K562 (cell line): ENCODE measurements around the gene RGS5. TPM values are rescaled to one million over a fixed set of nuclear protein-coding genes. Genes with fewer than 3 reads are reported as not detected.

Source experiments
- ATAC-seq: fragments of 200-7000 bp; cut with Tn5 transposase; 3 replicates; pipeline ENCODE4 v1.9.1; 2020; ENCODE audit warnings: moderate library complexity
- BruUV-seq: library from RNA; stranded (reverse); fragments of 400-500 nt; replicated peaks from 2 replicates; lab custom pipeline; 2021; lab: Mats Ljungman, UMichigan
- CTCF ChIA-PET: fragments of 300-600 bp; formaldehyde crosslinking; extraction: SDS; loops from one replicate; lab custom pipeline; 2021; ENCODE audit warnings: low intra/inter-chr PET ratio; lab: Yijun Ruan, JAX
- POLR2A ChIA-PET: fragments of 300-600, 350-650 bp; sonication (Branson Sonifier 250); formaldehyde crosslinking; extraction: SDS; loops from one replicate; lab custom pipeline; 2021; ENCODE audit warnings: antibody characterized with exemption, inconsistent platforms; lab: Yijun Ruan, JAX
- DNase-seq, 4 experiments: peaks; one replicate each; pipeline versions ENCODE4 v3.0.0 to v3.0.0-alpha.2; 2011 to 2018; ENCODE audit warnings: low spot score in 3 of 4, mixed read lengths in 3 of 4; ENCODE audit errors: extremely low read depth in 1 of 4
- FAIRE-seq: peaks from 2 replicates; lab custom pipeline; 2011; peaks lifted over from hg19 to GRCh38; lab: Jason Lieb, UNC
- H2AFZ ChIP-seq: 2 replicates; pipeline ENCODE4 v1.6.0; 2011; ENCODE audit warnings: low read depth, low read length, control low read depth, inconsistent platforms
- H3K27ac ChIP-seq: fragments of 200-600 bp; 3 replicates; pipeline ENCODE4 v1.8.0; 2011; ENCODE audit warnings: low read depth, mild to moderate bottlenecking, control low read depth, inconsistent platforms, low read length, moderate library complexity, mixed read lengths; ENCODE audit errors: extremely low read depth
- H3K27me3 ChIP-seq, 2 experiments: fragments of 300-600 bp in 1 of 2; 2 replicates in 1 of 2; 3 replicates in 1 of 2; pipeline versions ENCODE4 v1.6.0 to v1.8.0; 2011; ENCODE audit warnings: inconsistent platforms in 2 of 2, low read length in 2 of 2, mild to moderate bottlenecking in 1 of 2, mixed read lengths in 1 of 2, moderate library complexity in 1 of 2; ENCODE audit not compliant: control insufficient read depth in 2 of 2, insufficient read depth in 2 of 2
- H3K36me3 ChIP-seq: fragments of 300-600 bp; 3 replicates; pipeline ENCODE4 v1.8.0; 2011; ENCODE audit warnings: mild to moderate bottlenecking, low read length, inconsistent platforms; ENCODE audit not compliant: control insufficient read depth, insufficient read depth
- H3K4me1 ChIP-seq, 2 experiments: fragments of 200-600 bp in 1 of 2; replicated peaks in 1 of 2; 2 replicates in 1 of 2; 3 replicates in 1 of 2; pipeline versions ENCODE4 v1.5.1 to v1.8.0; 2011; ENCODE audit warnings: inconsistent platforms in 2 of 2, low read length in 2 of 2, mild to moderate bottlenecking in 1 of 2, mixed read lengths in 1 of 2, moderate library complexity in 1 of 2; ENCODE audit not compliant: control insufficient read depth in 2 of 2, insufficient read depth in 2 of 2
- H3K4me2 ChIP-seq: 2 replicates; pipeline ENCODE4 v1.6.1; 2011; ENCODE audit warnings: low read length, control low read depth, inconsistent platforms, mixed read lengths; ENCODE audit not compliant: insufficient read depth
- H3K4me3 ChIP-seq: fragments of 200-600 bp; sonication (generic), shearing (Covaris generic); 2 replicates; pipeline ENCODE4 v1.5.1; 2016; ENCODE audit warnings: control low read depth, inconsistent platforms
- H3K79me2 ChIP-seq: fragments of 200-600 bp; 3 replicates; pipeline ENCODE4 v1.8.0; 2011; ENCODE audit warnings: low read length, inconsistent platforms; ENCODE audit not compliant: control insufficient read depth, insufficient read depth
- H3K9ac ChIP-seq, 2 experiments: 2 replicates each; pipeline versions ENCODE4 v1.6.0 to v1.6.1; 2011; ENCODE audit warnings: low read depth in 2 of 2, low read length in 2 of 2, control low read depth in 1 of 2, inconsistent platforms in 1 of 2, mild to moderate bottlenecking in 1 of 2, mixed read lengths in 1 of 2; ENCODE audit not compliant: insufficient read depth in 1 of 2
- H3K9me1 ChIP-seq: one replicate; pipeline ENCODE4 v1.6.0; 2011; ENCODE audit warnings: inconsistent platforms, mild to moderate bottlenecking, low read length, moderate library complexity; ENCODE audit not compliant: control insufficient read depth, insufficient read depth
- H3K9me3 ChIP-seq: replicated peaks from 2 replicates; pipeline ENCODE4 v1.5.1; 2011; ENCODE audit warnings: low read depth, low read length, inconsistent platforms; ENCODE audit not compliant: control insufficient read depth, insufficient read depth
- H4K20me1 ChIP-seq: replicated peaks from 2 replicates; pipeline ENCODE4 v1.6.1; 2011; ENCODE audit warnings: low read length, inconsistent platforms, mixed read lengths; ENCODE audit not compliant: control insufficient read depth, insufficient read depth
- FOXA1 ChIP-seq: fragments of 450-650 bp; IDR thresholded peaks from 2 replicates; pipeline ENCODE4 v1.6.1; 2016; ENCODE audit warnings: mild to moderate bottlenecking, borderline replicate concordance
- JUNB ChIP-seq: fragments of 450-650 bp; formaldehyde crosslinking; conservative IDR thresholded peaks from 2 replicates; pipeline ENCODE4 v1.4.0; 2020; ENCODE audit warnings: mild to moderate bottlenecking
- KLF6 ChIP-seq: fragments of 250-450 bp; sonication (Bioruptor Pico); IDR thresholded peaks from 2 replicates; pipeline ENCODE4 v1.4.0; 2020; ENCODE audit warnings: mild to moderate bottlenecking, moderate library complexity, borderline replicate concordance
- MTA3 ChIP-seq: fragments of 450-650 bp; formaldehyde crosslinking; IDR thresholded peaks from 2 replicates; pipeline ENCODE4 v1.6.1; 2017; ENCODE audit warnings: mild to moderate bottlenecking, borderline replicate concordance
- MTF1 ChIP-seq: fragments of 250-450 bp; sonication (Bioruptor Pico); IDR thresholded peaks from 2 replicates; pipeline ENCODE4 v1.9.0; 2021; ENCODE audit warnings: moderate library complexity, mild to moderate bottlenecking, inconsistent platforms, borderline replicate concordance
- SETDB1 ChIP-seq: IDR thresholded peaks from one replicate; pipeline ENCODE4 v1.6.1; 2012; ENCODE audit warnings: low read length, control low read depth, inconsistent platforms
- SREBF2 ChIP-seq: sonication (generic); formaldehyde crosslinking; IDR thresholded peaks from 2 replicates; pipeline ENCODE4 v1.4.0; 2020; ENCODE audit warnings: mild to moderate bottlenecking, missing genetic modification reagents
- TAF15 ChIP-seq: fragments of 200-400 bp; formaldehyde crosslinking; IDR thresholded peaks from 2 replicates; pipeline ENCODE4 v1.6.1; 2017; ENCODE audit warnings: mild to moderate bottlenecking, low read depth, low read length, moderate library complexity
- TRIM24 ChIP-seq, 2 experiments: fragments of 450-650 bp; IDR thresholded peaks; 2 replicates each; pipeline ENCODE4 v1.6.1; 2016
- XRCC3 ChIP-seq: fragments of 450-650 bp; IDR thresholded peaks from 2 replicates; pipeline ENCODE4 v1.6.1; 2017; ENCODE audit warnings: mild to moderate bottlenecking, moderate library complexity
- ZC3H4 ChIP-seq: sonication (generic); formaldehyde crosslinking; IDR thresholded peaks from 2 replicates; pipeline ENCODE4 v1.9.0; 2021; ENCODE audit warnings: missing genetic modification reagents, borderline replicate concordance
- ZFP1 ChIP-seq: fragments of 450-650 bp; formaldehyde crosslinking; IDR thresholded peaks from 2 replicates; pipeline ENCODE4 v1.4.0; 2020; ENCODE audit warnings: mild to moderate bottlenecking, mixed read lengths
- ZNF324 ChIP-seq: fragments of 250-450 bp; sonication (Bioruptor Pico); IDR thresholded peaks from 2 replicates; pipeline ENCODE4 v1.4.0; 2020; ENCODE audit warnings: mild to moderate bottlenecking
- WGBS: fragments of 100-300 bp; shearing (Covaris generic); methylation state at CpG from one replicate; pipeline ENCODE4 v1.1.6; 2016; ENCODE audit warnings: low coverage, mixed read lengths; ENCODE audit not compliant: insufficient coverage; ENCODE audit errors: missing lambda C conversion rate; 5-methylcytosine and 5-hydroxymethylcytosine counted together
- in situ Hi-C: fragments of 300-500 bp; cut with MboI; formaldehyde crosslinking; loops from 4 replicates; pipeline ENCODE4 v1.15.0; 2018; ENCODE audit warnings: inconsistent platforms, mixed read lengths
- intact Hi-C: fragments of 100-400 bp; cut with micrococcal nuclease; formaldehyde crosslinking; loops from 2 replicates; pipeline ENCODE4 v1.14.2; 2022
- polyA plus RNA-seq, 8 experiments: library from polyadenylated mRNA; depleted of rRNA in 4 of 8; stranded (reverse) in 5 of 8; unstranded in 3 of 8; fragments of >200 nt; fragmentation: Nextera tagmentation in 2 of 8; fragmentation: Illumina TruSeq in 1 of 8; extraction: Ambion mirVana in 2 of 8; extraction: Trizol in 1 of 8; gene quantifications; 2 replicates each; pipeline versions ENCODE4 v1.2.1 to v1.2.3, GENCODE V29; 2011 to 2014; ENCODE audit warnings: inconsistent platforms in 1 of 8, missing spikeins in 1 of 8
- total RNA-seq, 7 experiments: library from RNA; depleted of rRNA in 6 of 7; stranded (reverse); fragments of >200 nt in 6 of 7; fragmentation: Illumina TruSeq in 2 of 7; extraction: Trizol in 2 of 7; gene quantifications; 2 replicates each; pipeline versions ENCODE4 v1.2.1 to v1.2.3, GENCODE V29; 2011 to 2021; ENCODE audit warnings: low replicate concordance in 1 of 7
- TF ChIP-seq, protein P1 (sequence below): sonication (generic); formaldehyde crosslinking; IDR thresholded peaks from 2 replicates; pipeline ENCODE4 v1.9.0; 2022; ENCODE audit warnings: mild to moderate bottlenecking, missing genetic modification reagents

Gene RGS5
- total and polyA plus RNA-seq, 9 of the 15 experiments (the other 6 are each of a cell fraction or from before 2014, with no cell fraction given): 0.71 to 5.3 (median 2.4) TPM

DNA sequence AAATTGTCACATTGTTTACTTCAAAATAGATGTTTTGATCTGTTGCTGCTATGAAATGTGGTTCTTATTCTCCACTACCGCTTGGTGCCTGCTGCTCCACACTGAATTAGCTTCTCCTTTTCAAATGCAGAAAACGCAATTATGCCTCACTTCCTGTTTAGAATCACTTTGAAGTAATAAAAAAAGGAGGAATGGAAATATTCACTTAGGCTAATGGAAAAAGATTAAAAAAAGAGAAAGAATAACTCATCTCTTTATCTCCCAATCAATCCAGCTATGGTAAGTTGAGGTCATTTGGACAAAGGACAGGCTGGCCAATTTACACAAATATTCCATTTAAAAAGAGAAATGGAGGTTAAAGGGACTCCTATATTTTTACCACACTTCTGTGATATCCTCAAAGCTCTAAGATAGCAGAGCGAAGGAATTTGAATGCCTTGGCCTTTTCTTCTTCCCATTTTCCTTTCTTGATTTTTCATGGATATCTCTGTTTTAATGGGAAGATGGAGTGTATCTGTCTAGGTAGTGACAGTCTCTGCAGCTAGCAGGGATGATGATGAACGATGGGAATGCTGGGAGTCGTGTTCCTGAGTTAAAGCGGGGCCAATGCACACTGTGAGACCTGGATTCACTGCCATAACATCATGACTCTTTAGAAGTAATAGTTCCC, 35.7 kb downstream of the RGS5 start:
- TF ChIP-seq TAF15: no peak
- TF ChIP-seq ZC3H4: no peak
- TF ChIP-seq XRCC3: no peak
- ATAC-seq: no peak
- in situ Hi-C loops (no loop called here), intact Hi-C loops (no loop called here)
- H3K4me3 ChIP-seq: no peak overlapping the region
- ChIA-PET POLR2A (no interaction called here), CTCF (no interaction called here)
- no peaks in the 10 kb centered on the region for H3K79me2 ChIP-seq
- no peaks in the 10 kb centered on the region for H3K36me3 ChIP-seq
- H3K9me1 ChIP-seq: no peaks in the 10 kb centered on the region
- no TSS peak for BruUV-seq
- no peaks in the 10 kb centered on the region for H3K4me1 ChIP-seq
- no peaks in the 10 kb centered on the region for H4K20me1 ChIP-seq
- no peak overlapping the region for H2AFZ ChIP-seq
- no peak overlapping the region for H3K27ac ChIP-seq
- no peak overlapping the region for H3K4me2 ChIP-seq
- H3K27me3 ChIP-seq: no peaks in the 10 kb centered on the region
- no peak for FAIRE-seq
- no peak overlapping the region for H3K9ac ChIP-seq
- 0% methylated on average over 6 of the region's 6 CpGs for WGBS
- H3K9me3 ChIP-seq: no peaks in the 10 kb centered on the region
- no peak for DNase-seq

- TF ChIP-seq FOXA1 (no peak), ZNF324 (CRISPR knock-in tag) (no peak), JUNB (CRISPR knock-in tag) (no peak), TRIM24 (IDR thresholded peaks at IDR 0.05) (no peak), SETDB1 (no peak), ZFP1 (CRISPR knock-in tag) (no peak), KLF6 (CRISPR knock-in tag) (no peak), SREBF2 (CRISPR knock-in tag) (no peak), MTF1 (CRISPR knock-in tag) (no peak), MTA3 (no peak)
- TF ChIP-seq, protein P1, sequence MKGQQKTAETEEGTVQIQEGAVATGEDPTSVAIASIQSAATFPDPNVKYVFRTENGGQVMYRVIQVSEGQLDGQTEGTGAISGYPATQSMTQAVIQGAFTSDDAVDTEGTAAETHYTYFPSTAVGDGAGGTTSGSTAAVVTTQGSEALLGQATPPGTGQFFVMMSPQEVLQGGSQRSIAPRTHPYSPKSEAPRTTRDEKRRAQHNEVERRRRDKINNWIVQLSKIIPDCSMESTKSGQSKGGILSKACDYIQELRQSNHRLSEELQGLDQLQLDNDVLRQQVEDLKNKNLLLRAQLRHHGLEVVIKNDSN: no peak
- TF ChIP-seq, all 486 proteins: peak for 0
- ChIA-PET POLR2A (no interaction called here), CTCF (no interaction called here)
- no peak overlapping the region for H3K9ac ChIP-seq
- in situ Hi-C loops (no loop called here), intact Hi-C loops (no loop called here)
- H4K20me1 ChIP-seq: no peaks in the 10 kb centered on the region
- no peaks in the 10 kb centered on the region for H3K9me1 ChIP-seq
- no peak overlapping the region for H3K4me2 ChIP-seq
- no peaks in the 10 kb centered on the region for H3K36me3 ChIP-seq
- no peak for ATAC-seq
- H3K4me3 ChIP-seq: no peak overlapping the region
- H3K79me2 ChIP-seq: no peaks in the 10 kb centered on the region
- H3K27me3 ChIP-seq: no peaks in the 10 kb centered on the region
- H3K9me3 ChIP-seq: no peaks in the 10 kb centered on the region
- FAIRE-seq: no peak
- no peak overlapping the region for H3K27ac ChIP-seq
- BruUV-seq: no TSS peak
- no peaks in the 10 kb centered on the region for H3K4me1 ChIP-seq
- no peak overlapping the region for H2AFZ ChIP-seq
- DNase-seq: no peak
- 0% methylated on average over 2 of the region's 2 CpGs for WGBS
These were observed 37.6 kb downstream of the RGS5 start for GRCh38 chr1:163165119-163165518.
